GM12878 (cell line): ENCODE measurements around the gene SHQ1. TPM values are rescaled to one million over a fixed set of nuclear protein-coding genes. Genes with fewer than 3 reads are reported as not detected.

Experiments
- ATAC-seq: fragments of 200-7000 bp; cut with Tn5 transposase; 3 replicates; pipeline ENCODE4 v1.9.1; 2020; ENCODE audit warnings: mild to moderate bottlenecking, moderate library complexity
- BruUV-seq: library from RNA; stranded (reverse); fragments of 400-500 nt; replicated peaks from 2 replicates; lab custom pipeline; 2021; lab: Mats Ljungman, UMichigan
- CTCF ChIA-PET: fragments of 300-600 bp; sonication (Branson Sonifier 250); formaldehyde crosslinking; extraction: SDS; loops from one replicate; lab custom pipeline; 2021; ENCODE audit warnings: inconsistent platforms; lab: Yijun Ruan, JAX
- POLR2A ChIA-PET: fragments of 350-600 bp; formaldehyde crosslinking; extraction: SDS; loops from one replicate; lab custom pipeline; 2021; ENCODE audit warnings: inconsistent platforms; lab: Charles Lee
- RAD21 ChIA-PET: fragments of 300-600 bp; sonication (Branson Sonifier 250); formaldehyde crosslinking; loops from one replicate; lab custom pipeline; 2023; ENCODE audit warnings: antibody characterized with exemption; ENCODE audit not compliant: unreplicated experiment; lab: Charles Lee
- SMC1A ChIA-PET: fragments of 300-600 bp; sonication (Branson Sonifier 250); formaldehyde crosslinking; loops from one replicate; lab custom pipeline; 2023; ENCODE audit not compliant: unreplicated experiment, uncharacterized antibody; lab: Charles Lee
- DNase-seq: peaks from one replicate; pipeline ENCODE4 v3.0.0-alpha.2; 2011; ENCODE audit warnings: low read depth, low spot score
- FAIRE-seq: peaks from 3 replicates; lab custom pipeline; 2011; peaks lifted over from hg19 to GRCh38; lab: Jason Lieb, UNC
- H2AFZ ChIP-seq: 2 replicates; pipeline ENCODE4 v1.6.0; 2011; ENCODE audit warnings: low read depth, low read length, control low read depth; ENCODE audit not compliant: control insufficient read depth
- H3K27ac ChIP-seq: 2 replicates; pipeline ENCODE4 v1.5.1; 2011; ENCODE audit warnings: control low read depth; ENCODE audit not compliant: control insufficient read depth, insufficient read depth
- H3K27me3 ChIP-seq, 2 experiments: replicated peaks in 1 of 2; 2 replicates each; pipeline versions ENCODE4 v1.6.0 to v1.6.1; 2011; ENCODE audit warnings: low read length in 1 of 2; ENCODE audit not compliant: control insufficient read depth in 2 of 2, insufficient read depth in 2 of 2
- H3K36me3 ChIP-seq, 2 experiments: 2 replicates each; pipeline ENCODE4 v1.5.1; 2011; ENCODE audit warnings: low read length in 1 of 2; ENCODE audit not compliant: control insufficient read depth in 2 of 2, insufficient read depth in 2 of 2
- H3K4me1 ChIP-seq: 2 replicates; pipeline ENCODE4 v1.6.1; 2011; ENCODE audit warnings: mild to moderate bottlenecking, low read length, moderate library complexity, mixed read lengths; ENCODE audit not compliant: control insufficient read depth, insufficient read depth
- H3K4me2 ChIP-seq: 2 replicates; pipeline ENCODE4 v1.6.0; 2011; ENCODE audit warnings: control low read depth; ENCODE audit not compliant: control insufficient read depth, insufficient read depth
- H3K4me3 ChIP-seq: fragments of 200-600 bp; sonication (generic); 2 replicates; pipeline ENCODE4 v1.5.1; 2016
- H3K79me2 ChIP-seq: 2 replicates; pipeline ENCODE4 v1.6.0; 2011; ENCODE audit warnings: low read length; ENCODE audit not compliant: control insufficient read depth, insufficient read depth
- H3K9ac ChIP-seq: 2 replicates; pipeline ENCODE4 v1.8.0; 2011; ENCODE audit warnings: low read length, control low read depth, mixed read lengths; ENCODE audit not compliant: control insufficient read depth, insufficient read depth
- H3K9me3 ChIP-seq: replicated peaks from 3 replicates; pipeline ENCODE4 v1.5.1; 2011; ENCODE audit warnings: mild to moderate bottlenecking, low read length; ENCODE audit not compliant: control insufficient read depth, insufficient read depth
- H4K20me1 ChIP-seq: 2 replicates; pipeline ENCODE4 v1.6.0; 2011; ENCODE audit not compliant: control insufficient read depth, insufficient read depth
- CEBPZ ChIP-seq: fragments of 150-350 bp; IDR thresholded peaks from 2 replicates; pipeline ENCODE4 v1.6.1; 2016; ENCODE audit warnings: low read depth, low read length
- FOS ChIP-seq: IDR thresholded peaks from 3 replicates; pipeline ENCODE4 v1.6.1; 2011; ENCODE audit warnings: borderline replicate concordance; ENCODE audit not compliant: insufficient read length; ENCODE audit errors: extremely low read depth
- IRF4 ChIP-seq: IDR thresholded peaks from 2 replicates; pipeline ENCODE4 v1.6.1; 2011; ENCODE audit warnings: low read depth, low read length
- LARP7 ChIP-seq: fragments of 450-650 bp; IDR thresholded peaks from 2 replicates; pipeline ENCODE4 v1.6.1; 2017; ENCODE audit warnings: mild to moderate bottlenecking
- NFXL1 ChIP-seq: fragments of 450-650 bp; IDR thresholded peaks from 2 replicates; pipeline ENCODE4 v1.6.1; 2017; ENCODE audit warnings: antibody characterized with exemption, mild to moderate bottlenecking, borderline replicate concordance
- NKRF ChIP-seq: fragments of 450-650 bp; conservative IDR thresholded peaks from 2 replicates; pipeline ENCODE4 v1.6.1; 2017; ENCODE audit warnings: mild to moderate bottlenecking, moderate library complexity
- NR2F1 ChIP-seq: fragments of 450-650 bp; conservative IDR thresholded peaks from 2 replicates; pipeline ENCODE4 v1.6.1; 2017; ENCODE audit warnings: mild to moderate bottlenecking
- PKNOX1 ChIP-seq: fragments of 450-650 bp; IDR thresholded peaks from 2 replicates; pipeline ENCODE4 v1.6.1; 2016; ENCODE audit warnings: mild to moderate bottlenecking
- SIN3A ChIP-seq: IDR thresholded peaks from 2 replicates; pipeline ENCODE4 v1.6.1; 2012; ENCODE audit warnings: low read depth, low read length, improper control_type of control experiment
- WRNIP1 ChIP-seq: IDR thresholded peaks from 2 replicates; pipeline ENCODE4 v1.6.1; 2011; ENCODE audit warnings: low read depth, low read length, improper control_type of control experiment, borderline replicate concordance
- ZBTB4 ChIP-seq: fragments of 450-650 bp; formaldehyde crosslinking; IDR thresholded peaks from 2 replicates; pipeline ENCODE4 v1.4.0; 2022; ENCODE audit warnings: mild to moderate bottlenecking, moderate library complexity
- ZSCAN29 ChIP-seq: fragments of 450-650 bp; IDR thresholded peaks from 2 replicates; pipeline ENCODE4 v1.6.1; 2017; ENCODE audit warnings: mild to moderate bottlenecking, moderate library complexity
- WGBS: methylation state at CpG from one replicate; pipeline ENCODE4 v1.1.6; 2016; ENCODE audit warnings: low lambda C conversion rate; ENCODE audit not compliant: insufficient replicate concordance, insufficient coverage; ENCODE audit errors: missing lambda C conversion rate; 5-methylcytosine and 5-hydroxymethylcytosine counted together
- in situ Hi-C: fragments of 300-500 bp; cut with MboI; formaldehyde crosslinking; loops from 9 replicates; pipeline ENCODE4 v1.14.3; 2018; ENCODE audit warnings: mixed read lengths
- intact Hi-C: fragments of 100-400 bp; cut with micrococcal nuclease; formaldehyde crosslinking; loops from one replicate; pipeline ENCODE4 v1.14.2; 2022; ENCODE audit not compliant: unreplicated experiment
- polyA plus RNA-seq, 11 experiments: library from polyadenylated mRNA; depleted of rRNA in 4 of 11; unstranded in 6 of 11; stranded (reverse) in 5 of 11; fragments of >200 nt; fragmentation: Nextera tagmentation in 4 of 11; fragmentation: Illumina TruSeq in 1 of 11; extraction: Ambion mirVana in 4 of 11; extraction: Trizol in 1 of 11; gene quantifications; 1 replicate in 1 of 11; 2 replicates in 10 of 11; pipeline versions ENCODE4 v1.2.1 to v1.2.3, GENCODE V29; 2011 to 2016; ENCODE audit warnings: inconsistent platforms in 2 of 11, missing spikeins in 2 of 11, low read depth in 1 of 11
- total RNA-seq, 4 experiments: library from RNA; depleted of rRNA in 3 of 4; stranded (reverse); fragments of >200 nt in 3 of 4; fragmentation: Illumina TruSeq in 1 of 4; extraction: Trizol in 1 of 4; gene quantifications; 2 replicates each; pipeline versions ENCODE4 v1.2.1 to v1.2.3, GENCODE V29; 2013 to 2021

The SHQ1 gene
- total and polyA plus RNA-seq, 10 of the 15 experiments (the other 5 are each of a cell fraction or from before 2014, with no cell fraction given): 12.6 to 51.7 (median 24.5) TPM

GRCh38 chr3:72802001-72802400 lies 46.2 kb downstream of the SHQ1 start:
- peaks cover 4% of the 10 kb centered on the region; the same call in 1 of the 2 replicates for H3K4me1 ChIP-seq
- SMC1A ChIA-PET: interaction anchor here (0.9 to 2.4 kb wide), 3 partner anchors 11 to 136 kb away, joined by 3 to 10 read pairs (median 3); no protein-coding TSS in a partner anchor
- intact Hi-C loops (no loop called here), in situ Hi-C loops (no loop called here)
- no peaks in the 10 kb centered on the region for H3K27me3 ChIP-seq
- 86% methylated on average over 5 of the region's 5 CpGs for WGBS
- FAIRE-seq: no peak
- H3K36me3 ChIP-seq: peaks cover 0 to 4% of the 10 kb centered on the region in 2 experiments; a peak in 1 of 4 replicates
- H3K9me3 ChIP-seq: no peaks in the 10 kb centered on the region
- POLR2A ChIA-PET: no interaction called here
- no peak for DNase-seq
- no peak overlapping the region for H3K9ac ChIP-seq
- no peak overlapping the region for H3K27ac ChIP-seq
- no peaks in the 10 kb centered on the region for H4K20me1 ChIP-seq
- ATAC-seq: no peak
- no peak overlapping the region for H3K4me2 ChIP-seq
- H3K4me3 ChIP-seq: no peak overlapping the region
- no TSS peak for BruUV-seq
- H2AFZ ChIP-seq: no peak overlapping the region
- H3K79me2 ChIP-seq: no peaks in the 10 kb centered on the region
- RAD21 ChIA-PET: interaction anchor here (1.0 kb wide), 1 partner anchor 11 kb away, joined by 3 read pairs; no protein-coding TSS in a partner anchor
- CTCF ChIA-PET: interaction anchor here (2.6 kb wide), 1 partner anchor 136 kb away, joined by 10 read pairs; no protein-coding TSS in a partner anchor
- TF ChIP-seq NR2F1: no peak
- TF ChIP-seq NKRF: no peak
- TF ChIP-seq IRF4: no peak
- no peak for TF ChIP-seq ZBTB4 (CRISPR knock-in tag)
- no peak for TF ChIP-seq ZSCAN29
- no peak for TF ChIP-seq FOS
- TF ChIP-seq CEBPZ: no peak
- TF ChIP-seq LARP7: no peak
- TF ChIP-seq PKNOX1: no peak
- no peak for TF ChIP-seq WRNIP1
- no peak for TF ChIP-seq SIN3A
- no peak for TF ChIP-seq NFXL1
- TF ChIP-seq, all 136 proteins: peak for 0
